HCEC 1CT (cell line): ENCODE measurements around the gene GMEB2.
"Not testable (repeated sequence)": the region's sequence is repeated elsewhere in the genome, so short reads cannot be mapped to it uniquely, and the experiment has no call there.

ENCODE experiments used
- DNase-seq: peaks from one replicate; pipeline ENCODE4 v3.0.0-alpha.2; 2017

GMEB2 gene

DNA sequence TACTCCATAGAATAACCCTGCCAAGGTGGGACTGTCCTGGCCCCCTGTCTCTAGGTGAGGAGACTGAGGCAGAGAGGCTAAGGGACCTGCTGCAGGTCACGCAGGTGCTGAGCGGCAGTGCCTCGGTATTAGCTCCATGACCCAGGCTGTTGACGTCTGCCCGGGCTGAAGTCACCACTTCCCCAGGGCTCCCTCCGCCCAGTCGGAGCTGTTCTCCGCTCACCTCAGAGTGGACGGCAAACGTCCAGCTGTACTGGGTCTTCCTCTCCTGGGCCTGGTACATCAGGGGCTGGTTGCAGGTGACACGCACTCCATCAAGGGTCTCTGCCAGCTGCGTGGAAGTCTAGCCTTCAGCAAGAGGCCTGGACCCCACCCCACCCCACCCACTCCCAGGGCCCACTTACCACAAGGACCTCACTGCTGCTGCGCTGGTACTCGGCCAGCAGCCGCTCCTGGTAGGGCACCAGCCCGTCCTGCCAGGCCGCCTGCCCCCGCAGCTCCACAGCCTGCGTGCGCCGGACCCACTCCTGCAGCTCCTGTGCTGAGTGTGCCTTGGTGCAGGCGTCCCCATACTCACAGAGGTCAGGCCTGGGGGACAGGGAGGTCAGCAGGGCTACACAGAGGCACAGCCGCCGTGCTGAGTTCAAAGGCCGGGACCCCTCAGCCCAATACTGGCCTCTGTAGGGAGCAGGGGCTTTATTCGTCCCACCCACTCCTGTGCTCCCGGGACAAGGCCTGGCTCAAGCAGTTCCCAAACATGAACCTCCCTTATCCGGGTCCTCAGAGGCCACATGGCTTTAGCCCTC, 56.4 kb downstream of the GMEB2 start:
- no peak for DNase-seq

DNA sequence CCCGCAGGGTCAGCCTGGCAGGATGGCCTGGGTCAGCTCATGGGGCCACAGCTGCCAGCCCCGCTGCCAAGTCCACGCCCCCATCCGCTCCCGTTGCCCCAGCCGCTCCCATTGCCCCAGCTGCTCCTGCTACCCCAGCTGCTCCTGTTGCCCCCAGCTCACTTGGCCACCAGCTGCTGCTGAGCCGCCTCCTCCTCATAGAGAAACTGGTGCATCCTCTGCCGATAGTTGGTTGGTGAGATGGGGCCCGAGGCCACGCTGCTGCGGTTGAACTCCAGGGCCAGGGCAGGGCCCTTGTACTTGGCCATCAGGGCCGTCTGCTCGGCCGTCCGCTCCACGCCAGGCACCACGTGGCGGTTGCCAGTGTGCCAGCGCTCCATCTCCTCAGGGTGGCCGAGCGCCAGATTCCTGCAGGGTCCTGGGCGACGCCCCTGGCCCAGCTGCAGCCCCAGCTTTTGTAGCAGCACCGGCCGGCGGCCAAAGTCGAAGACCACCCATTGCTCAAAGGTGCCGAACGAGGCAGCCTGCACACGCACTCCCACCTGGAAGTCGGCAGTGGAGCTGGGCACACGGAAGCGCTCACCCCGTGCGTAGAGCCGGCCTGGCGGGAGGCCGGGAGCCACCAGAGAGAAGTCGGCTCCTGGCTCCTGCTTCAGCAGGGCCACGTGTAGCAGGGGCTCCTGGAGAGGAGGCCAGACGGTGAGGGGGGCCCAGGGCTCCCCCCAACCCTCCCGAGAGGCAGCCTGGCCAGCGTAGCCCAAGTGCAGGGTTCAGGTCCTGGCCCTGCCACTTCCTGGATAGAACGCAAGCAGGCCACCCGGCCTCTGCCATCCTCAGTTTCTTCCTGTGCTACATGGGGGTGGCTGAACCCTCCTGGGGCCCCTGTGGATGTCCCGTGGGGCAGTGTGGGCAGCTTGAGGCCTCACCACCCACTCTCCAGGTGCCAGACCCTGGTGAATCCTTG, 57.6 kb downstream of the GMEB2 start:
- DNase-seq, result no peak

GRCh38 chr20:63568170-63568981, 58.5 kb downstream of the GMEB2 start:
- DNase-seq, result no peak

DNA sequence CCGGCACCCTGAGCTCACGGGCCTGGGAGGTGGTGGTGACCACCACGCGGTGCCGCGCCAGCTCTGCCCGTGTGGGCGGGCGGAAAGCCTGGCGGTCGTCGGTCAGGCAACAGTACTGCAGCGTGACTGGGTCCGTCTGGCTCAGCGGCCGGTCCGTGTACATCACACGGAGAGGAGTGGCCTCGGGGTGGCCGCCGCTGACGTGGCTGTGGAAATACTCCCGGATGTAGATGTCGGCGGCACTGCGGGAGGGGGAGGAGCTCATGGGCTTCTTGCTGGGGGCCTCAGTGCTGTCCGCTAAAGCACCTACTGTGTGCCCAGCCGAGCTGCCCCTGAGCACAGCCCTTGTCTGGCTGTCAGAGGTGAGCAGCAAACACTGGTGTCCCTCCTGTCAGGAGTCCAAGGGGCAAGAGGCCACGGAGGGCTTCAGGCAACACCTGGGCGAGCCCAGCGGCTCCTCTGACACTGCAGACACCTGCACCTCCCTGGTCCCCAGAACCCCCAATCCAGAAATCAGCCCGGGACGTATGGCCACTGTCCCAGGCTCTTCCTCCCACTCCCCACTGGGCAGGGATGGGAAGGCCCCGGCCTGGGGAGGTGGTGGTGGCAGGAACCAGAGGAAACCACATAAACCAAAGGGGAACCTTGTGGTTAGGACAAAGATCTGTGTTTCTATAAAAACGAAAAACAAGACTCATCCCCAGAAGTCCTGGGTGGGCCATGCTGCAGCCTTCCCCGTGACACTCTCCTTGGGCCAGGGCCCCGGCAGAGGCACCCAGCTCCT, 59.3 kb downstream of the GMEB2 start:
- no peak for DNase-seq

DNA sequence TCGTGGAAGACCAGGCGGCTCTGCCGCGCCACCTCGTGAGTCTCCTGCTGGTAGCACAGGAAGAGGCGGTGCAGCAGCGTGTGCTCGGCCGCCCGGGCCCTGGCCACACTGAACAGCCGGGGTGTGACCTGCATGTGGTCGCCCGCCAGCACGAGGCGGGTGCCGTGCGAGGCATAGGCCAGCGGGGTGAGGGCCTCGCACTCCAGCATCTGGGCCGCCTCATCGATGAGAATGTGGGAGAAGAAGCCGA, 59.8 kb downstream of the GMEB2 start:
- no peak for DNase-seq

- no peak for DNase-seq
Measured at GRCh38 chr20:63566395-63567135, 60.3 kb downstream of the GMEB2 start.

DNA sequence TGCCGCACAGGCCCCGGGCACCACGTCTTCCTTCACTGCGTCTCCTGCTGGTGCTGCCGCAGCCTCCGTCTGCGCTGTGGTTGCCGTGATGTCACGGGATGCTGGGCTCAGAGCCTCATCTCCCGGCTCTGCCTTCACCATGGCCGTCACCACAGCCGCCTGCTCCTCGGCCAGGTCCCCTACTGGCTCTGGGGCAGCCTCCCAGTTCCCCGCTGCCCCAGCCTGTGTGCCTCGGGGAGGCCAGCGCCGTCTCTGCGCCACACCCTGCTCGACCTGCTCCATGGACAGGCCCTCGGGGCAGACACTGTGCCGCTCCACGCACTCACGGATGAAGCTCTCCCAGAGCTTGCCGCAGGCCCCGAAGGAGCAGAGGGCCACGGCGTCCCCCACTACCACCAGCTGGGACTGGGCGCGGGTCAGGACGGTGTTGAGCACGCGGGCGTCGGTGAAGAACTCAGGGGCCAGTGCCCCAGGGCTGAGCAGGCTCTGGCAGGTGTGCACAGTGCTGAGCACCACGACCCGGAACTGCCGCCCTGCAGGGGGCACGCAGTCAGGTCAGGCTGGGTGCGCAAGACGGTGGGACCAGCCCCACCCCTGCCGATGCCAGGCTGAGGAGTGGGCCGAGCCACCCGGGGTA, 61.1 kb downstream of the GMEB2 start:
- no peak for DNase-seq

DNA sequence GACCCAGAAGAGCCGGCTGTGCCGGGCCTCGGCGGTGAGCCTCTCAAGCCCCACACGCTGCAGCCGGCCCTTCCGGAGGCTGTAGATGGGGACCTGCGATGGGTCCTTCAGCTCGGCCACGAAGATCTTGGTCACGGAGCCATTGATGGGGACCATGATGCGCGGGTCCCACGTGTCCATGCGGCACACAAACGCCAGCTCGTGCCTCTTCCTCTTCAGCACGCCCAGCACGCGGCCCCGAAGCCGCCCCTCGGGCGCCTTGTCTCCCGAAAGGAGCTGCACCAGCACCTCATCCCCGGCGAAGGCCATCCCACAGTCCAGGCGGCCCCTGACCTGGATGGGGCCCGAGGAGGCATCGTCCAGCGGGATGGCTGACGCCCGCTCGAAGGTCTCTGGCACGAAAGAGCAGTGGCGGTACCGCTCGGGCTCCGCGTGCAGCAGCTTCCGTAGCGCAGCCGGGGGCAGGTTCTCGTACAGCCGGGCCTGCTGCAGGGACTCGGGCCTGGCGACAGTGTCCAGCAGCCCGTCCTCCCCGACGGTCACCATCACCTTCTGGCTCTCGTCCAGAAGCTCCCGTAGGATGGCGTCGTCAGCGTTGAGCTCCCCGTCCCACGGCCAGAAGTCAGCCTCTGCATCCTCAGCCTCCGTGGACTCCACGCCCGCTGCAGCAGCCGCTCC, 61.7 kb downstream of the GMEB2 start:
- no peak for DNase-seq

DNA sequence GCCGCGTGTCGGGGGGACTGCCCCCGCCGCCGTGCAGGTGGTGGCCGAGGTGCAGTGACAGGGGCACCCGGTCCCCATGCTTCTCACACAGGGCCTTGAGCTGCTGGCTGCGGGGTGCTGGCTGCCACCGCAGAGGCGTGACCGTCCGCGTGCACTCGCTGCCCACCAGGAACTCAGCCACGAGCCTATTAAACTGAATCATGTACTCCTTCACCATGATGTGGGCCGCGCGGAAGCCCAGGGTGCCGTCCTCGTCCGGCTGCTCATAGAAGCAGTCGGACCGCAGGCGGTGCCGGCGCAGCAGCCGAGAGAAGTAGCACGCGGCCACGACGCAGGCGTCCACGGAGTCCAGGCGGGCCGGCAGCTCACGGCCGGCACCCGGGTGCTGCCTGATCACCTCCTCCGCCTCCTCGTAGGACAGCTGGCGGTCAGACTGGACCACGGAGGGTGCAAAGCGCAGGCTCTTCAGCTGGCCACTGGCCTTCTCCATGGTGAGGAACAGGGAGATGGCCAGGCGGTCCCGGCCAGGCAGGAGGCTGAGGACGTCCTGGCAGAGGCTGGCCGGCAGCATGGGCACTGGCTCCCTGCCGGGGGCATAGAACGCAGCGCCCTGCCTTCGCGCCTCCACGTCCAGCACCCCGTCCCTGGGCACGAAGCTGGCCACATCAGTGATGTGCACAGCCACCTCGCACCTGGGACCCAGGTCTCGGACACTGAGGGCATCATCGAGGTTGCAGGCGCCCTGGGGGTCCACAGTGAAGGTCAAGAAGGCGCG, 62.7 kb downstream of the GMEB2 start:
- no peak for DNase-seq

DNA sequence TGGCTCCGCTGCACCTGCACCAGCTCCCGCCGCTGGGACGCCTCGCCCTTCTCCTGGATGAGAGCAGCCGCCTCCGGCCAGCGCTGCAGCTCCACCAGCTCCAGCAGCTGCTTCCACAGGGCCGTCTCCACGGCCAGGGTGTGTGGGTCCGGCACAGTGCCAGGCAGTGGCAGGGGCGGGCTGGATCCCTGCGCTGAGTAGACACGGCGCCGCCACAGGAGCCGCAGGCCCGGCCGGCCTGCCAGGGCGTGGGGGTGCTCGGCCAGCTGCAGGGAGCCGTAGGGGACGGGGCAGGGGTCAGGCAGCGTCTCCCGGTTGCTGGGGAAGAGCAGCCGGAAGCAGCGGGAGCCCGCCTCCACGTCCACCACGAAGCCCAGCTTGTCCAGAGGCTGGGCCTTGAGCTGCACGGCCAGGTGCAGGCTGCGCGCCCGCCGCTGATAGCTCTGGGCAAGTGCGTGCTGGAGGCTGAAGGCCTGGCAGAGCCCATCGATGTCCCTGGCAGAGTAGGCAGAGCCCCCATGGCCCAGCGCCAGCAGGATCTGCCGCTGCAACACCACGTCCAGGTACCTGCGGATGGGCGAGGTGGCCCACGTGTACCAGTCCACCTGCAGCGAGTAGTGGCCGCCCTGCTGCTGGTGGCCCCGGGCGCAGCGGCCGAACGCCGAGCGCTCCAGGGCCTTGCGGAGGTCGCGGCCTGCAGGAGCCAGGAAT, 63.5 kb downstream of the GMEB2 start:
- DNase-seq, result no peak

- DNase-seq, result no peak
Measured at GRCh38 chr20:63562461-63563224, 64.3 kb downstream of the GMEB2 start.

DNA sequence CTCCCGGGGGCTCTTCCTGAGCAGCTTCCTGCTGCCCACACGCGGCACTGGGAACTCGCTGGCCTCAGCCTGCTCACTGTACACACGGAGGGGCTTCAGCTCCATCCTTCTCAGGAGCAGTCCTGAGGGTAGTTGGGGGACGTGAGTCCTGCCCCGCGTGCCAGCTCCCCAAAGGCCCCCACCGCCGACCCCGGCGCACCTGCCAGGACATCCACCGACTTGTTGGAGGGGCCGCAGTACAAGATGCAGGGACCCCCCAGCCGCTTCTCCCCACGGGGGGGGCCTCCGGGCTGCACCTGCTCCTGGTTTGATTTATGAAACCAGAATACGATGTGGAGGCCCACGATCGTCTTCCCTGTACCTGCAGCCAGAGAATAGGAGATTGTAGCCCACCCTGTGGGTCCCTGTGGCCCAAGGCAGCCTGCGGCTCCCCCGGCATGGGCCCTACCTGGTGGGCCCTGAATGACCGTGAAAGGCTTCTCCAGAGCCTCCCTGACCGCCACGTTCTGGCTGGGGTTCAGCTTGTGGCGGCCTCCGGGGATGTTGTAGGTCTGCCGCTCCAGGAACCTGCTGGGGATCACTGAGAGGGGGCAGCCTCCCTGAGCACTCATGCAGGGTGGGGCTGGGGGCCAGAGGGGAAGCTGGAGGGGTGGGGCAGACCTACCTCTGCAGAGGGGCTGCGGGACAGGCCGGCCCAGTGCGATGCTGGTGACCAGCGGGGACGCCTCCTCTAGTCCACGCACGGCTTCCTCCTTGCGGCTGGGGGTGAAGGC, 65.1 kb downstream of the GMEB2 start:
- DNase-seq, result no peak

DNA sequence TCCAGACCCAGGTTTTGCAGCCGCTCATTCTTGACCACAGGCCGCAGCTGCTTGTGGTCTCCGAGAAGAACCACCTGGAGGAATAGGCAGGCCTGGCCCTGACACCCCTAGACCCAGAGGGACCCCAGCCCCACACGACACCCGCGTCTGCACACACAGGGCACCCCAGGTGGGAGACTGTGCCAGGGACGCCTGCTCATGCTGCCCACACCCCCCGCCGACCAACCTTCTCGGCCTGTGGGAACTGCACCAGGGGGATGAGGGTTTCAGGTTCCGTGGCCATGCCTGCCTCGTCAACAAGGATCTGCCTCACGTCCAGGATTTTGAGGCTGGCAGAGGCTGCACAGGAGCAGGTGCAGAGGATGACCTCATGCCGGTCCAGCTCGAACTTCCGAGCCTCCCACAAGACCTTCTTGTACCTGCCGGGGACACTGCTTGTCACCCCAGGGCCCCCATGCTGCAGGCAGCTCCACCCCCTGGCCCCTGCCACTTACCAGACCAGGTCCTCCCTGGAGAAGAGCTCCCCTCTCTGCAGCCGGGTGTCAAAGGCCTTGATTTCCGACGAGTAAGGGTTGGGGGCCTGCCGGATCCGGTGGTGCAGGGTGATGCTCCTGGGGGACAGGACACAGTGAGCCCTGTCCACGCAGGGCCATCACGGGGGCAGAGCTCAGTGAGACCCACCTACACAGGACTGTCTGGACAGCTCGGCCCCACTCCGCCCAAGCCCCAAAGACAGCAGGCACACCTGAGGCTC, 65.9 kb downstream of the GMEB2 start:
- DNase-seq, result no peak

DNA sequence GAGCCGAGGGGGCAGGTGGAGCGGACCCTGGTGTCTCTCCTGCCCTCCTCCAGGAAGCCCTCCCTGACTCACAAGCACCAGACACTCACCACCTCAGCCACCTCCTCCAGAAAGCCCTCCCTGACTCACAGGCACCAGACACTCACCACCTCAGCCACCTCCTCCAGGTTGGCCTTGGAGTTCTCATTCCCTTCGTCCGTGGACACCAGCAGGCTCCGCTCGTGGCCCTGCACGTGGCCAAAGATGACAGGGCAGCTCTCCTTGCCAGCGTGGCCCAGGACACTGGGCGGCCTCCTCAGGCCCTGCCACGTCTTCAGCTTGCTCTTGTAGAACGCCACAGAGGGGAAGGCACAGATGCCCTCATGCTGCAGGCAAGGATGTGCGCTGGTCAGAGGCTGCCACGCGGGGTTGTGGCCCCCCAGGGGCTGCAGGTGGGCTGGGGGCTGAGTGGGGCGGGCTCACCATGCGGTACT, 66.5 kb downstream of the GMEB2 start:
- no peak for DNase-seq

DNA sequence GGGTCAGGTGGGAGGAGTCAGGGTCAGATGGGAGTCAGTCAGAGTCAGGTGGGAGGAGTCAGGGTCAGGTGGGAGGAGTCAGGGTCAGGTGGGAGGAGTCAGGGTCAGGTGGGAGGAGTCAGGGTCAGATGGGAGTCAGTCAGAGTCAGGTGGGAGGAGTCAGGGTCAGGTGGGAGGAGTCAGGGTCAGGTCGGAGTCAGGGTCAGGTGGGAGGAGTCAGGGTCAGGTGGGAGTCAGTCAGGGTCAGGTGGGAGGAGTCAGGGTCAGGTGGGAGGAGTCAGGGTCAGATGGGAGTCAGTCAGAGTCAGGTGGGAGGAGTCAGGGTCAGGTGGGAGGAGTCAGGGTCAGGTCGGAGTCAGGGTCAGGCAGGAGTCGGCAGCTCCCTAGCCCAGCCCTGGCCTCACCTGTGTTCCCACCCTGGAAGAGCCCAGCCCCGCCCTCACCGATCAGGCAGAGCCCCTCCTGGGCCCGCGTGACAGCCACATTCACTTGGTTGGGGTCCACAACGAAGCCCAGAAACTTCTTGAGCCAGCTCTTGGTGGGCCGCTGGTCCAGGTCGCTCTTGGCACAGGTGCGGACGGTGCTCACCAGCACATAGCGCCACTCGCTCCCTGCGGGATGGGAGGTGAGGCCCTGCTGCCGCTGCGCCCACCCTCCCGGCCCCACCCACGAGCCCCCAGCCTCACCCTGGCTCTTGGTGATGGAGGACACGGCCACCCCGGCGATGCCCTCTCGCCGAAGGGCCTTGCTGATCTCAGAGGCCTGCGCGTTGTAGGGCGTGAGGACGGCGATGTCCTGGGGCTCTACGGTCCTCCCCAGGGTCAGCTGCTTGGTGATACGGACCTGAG, 67.2 kb downstream of the GMEB2 start:
- DNase-seq, result not testable (repeated sequence)
